Spleen (tissue), 11 donors: ENCODE results near the gene DNAJB8. TPM values are rescaled to one million over a fixed set of nuclear protein-coding genes. Genes with fewer than 3 reads are reported as not detected.

Experiments
- DNase-seq: peaks from one replicate; pipeline ENCODE4 v3.0.0-alpha.2; 2020
- H3K27ac ChIP-seq, 8 donors: fragments of 200-600 bp; sonication (generic) in 7 of 8; 1 replicate in 4 of 8; 2 replicates in 4 of 8; pipeline versions ENCODE4 v1.5.0 to v1.8.0; 2016 to 2021; ENCODE audit warnings: inconsistent platforms in 4 of 8, mild to moderate bottlenecking in 4 of 8, moderate library complexity in 1 of 8
- H3K27me3 ChIP-seq, 7 donors: fragments of 200-600 bp; sonication (generic) in 6 of 7; replicated peaks in 1 of 7; 1 replicate in 4 of 7; 2 replicates in 3 of 7; pipeline versions ENCODE4 v1.5.0 to v1.8.0; 2016 to 2021; ENCODE audit warnings: inconsistent platforms in 3 of 7, mild to moderate bottlenecking in 1 of 7
- H3K36me3 ChIP-seq, 6 donors: fragments of 200-600 bp; sonication (generic) in 5 of 6; 1 replicate in 4 of 6; 2 replicates in 2 of 6; pipeline versions ENCODE4 v1.5.0 to v1.8.0; 2016 to 2021; ENCODE audit warnings: inconsistent platforms in 2 of 6
- H3K4me1 ChIP-seq, 6 donors: fragments of 200-600 bp; sonication (generic) in 5 of 6; 1 replicate in 3 of 6; 2 replicates in 3 of 6; pipeline versions ENCODE4 v1.5.0 to v1.8.0; 2016 to 2021; ENCODE audit warnings: inconsistent platforms in 3 of 6
- H3K4me3 ChIP-seq, 8 donors: fragments of 200-600 bp; sonication (generic) in 7 of 8; 1 replicate in 4 of 8; 2 replicates in 4 of 8; pipeline versions ENCODE4 v1.5.0 to v1.8.0; 2016 to 2021; ENCODE audit warnings: inconsistent platforms in 4 of 8, mild to moderate bottlenecking in 4 of 8, moderate library complexity in 2 of 8
- H3K9me3 ChIP-seq, 8 donors: fragments of 200-600 bp; sonication (generic) in 7 of 8; 1 replicate in 4 of 8; 2 replicates in 4 of 8; pipeline versions ENCODE4 v1.5.0 to v1.8.0; 2016 to 2021; ENCODE audit warnings: inconsistent platforms in 4 of 8
- POLR2A ChIP-seq, 3 donors: fragments of 450-650 bp; IDR thresholded peaks; one replicate each; pipeline ENCODE4 v1.5.1; 2017; ENCODE audit warnings: antibody characterized with exemption in 3 of 3, mild to moderate bottlenecking in 1 of 3
- POLR2AphosphoS5 ChIP-seq, 3 donors: sonication (generic); formaldehyde crosslinking; IDR thresholded peaks; one replicate each; pipeline ENCODE4 v1.5.1; 2017; ENCODE audit warnings: antibody characterized with exemption in 3 of 3
- WGBS, 5 donors: extraction: QIAGEN DNeasy Blood & Tissue Kit in 3 of 5; methylation state at CpG; one replicate each; pipeline versions ENCODE4 v1.1.5 to v1.1.7; 2013 to 2018; 5-methylcytosine and 5-hydroxymethylcytosine counted together
- intact Hi-C: fragments of 100-400 bp; cut with DNase I; formaldehyde crosslinking; loops from one replicate; pipeline ENCODE4 v1.15.0; 2023; ENCODE audit warnings: low total_unique reads
- polyA plus RNA-seq, 3 donors: library from polyadenylated mRNA; stranded (reverse); fragments of 200-250 nt; gene quantifications; one replicate each; pipeline ENCODE4 v1.2.1, GENCODE V29; 2013
- total RNA-seq, 7 donors: library from RNA; depleted of rRNA in 3 of 7; stranded (reverse); fragments of >200 nt in 3 of 7; fragmentation: NEBNext Ultra II Directional in 4 of 7; extraction: Animal tissue kit (Norgen Biotek cat#: 25700) in 4 of 7; gene quantifications; one replicate each; pipeline versions ENCODE4 v1.1.0 to v1.2.1, GENCODE V29; 2016 to 2021
- TF ChIP-seq, protein P1 (sequence below), 11 experiments: fragments of 200-600 bp in 7 of 11; fragments of 450-650 bp in 4 of 11; sonication (generic) in 4 of 11; IDR thresholded peaks in 8 of 11; conservative IDR thresholded peaks in 3 of 11; 1 replicate in 7 of 11; 2 replicates in 4 of 11; pipeline versions ENCODE4 v1.4.0 to v1.8.0; 2016 to 2021; ENCODE audit warnings: antibody characterized with exemption in 11 of 11, inconsistent platforms in 4 of 11, mild to moderate bottlenecking in 1 of 11
- donor health status: healthy with polysubstance abuse.
- donor health status: DM: no; HTN: no; CAD: no; lungs with moderate emphysema.
- donor health status: DM: no; HTN: no; CAD: no.
- donor health status: Bipolar disorder and iron deficiency.
- donor health status: healthy.
- donor health status: DM: no; HTN: no; CAD: no.
- donor health status: DM: yes; HTN: yes; CAD: no.

The DNAJB8 gene
- total and polyA plus RNA-seq, 10 donors, result not detected

DNA sequence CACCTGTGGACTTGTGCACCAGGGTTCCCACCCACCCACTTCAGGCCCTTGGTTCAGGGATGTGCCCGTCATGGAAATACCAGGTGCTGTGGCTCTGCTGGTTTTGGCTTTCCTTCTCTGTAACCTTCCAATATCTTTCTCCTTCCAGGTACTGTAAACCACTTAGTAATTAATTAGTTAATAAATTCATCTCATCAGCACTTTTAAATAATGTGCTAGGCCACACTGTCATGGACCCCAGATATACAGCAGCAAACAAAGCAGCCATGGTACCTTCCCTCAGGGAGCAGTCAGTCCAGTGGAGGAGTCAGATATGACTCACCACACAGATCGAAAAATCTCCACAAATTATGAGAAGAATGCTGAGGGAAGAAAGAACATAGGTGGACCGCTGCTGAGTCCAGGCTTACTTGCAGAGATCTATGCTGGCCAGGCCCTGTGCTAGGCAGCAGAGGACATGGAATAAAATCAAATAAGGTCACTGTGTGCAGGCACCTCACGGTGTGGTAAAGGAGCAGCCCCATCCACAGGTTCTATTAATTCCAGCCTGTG is 33.1 kb upstream of the DNAJB8 start:
- WGBS, 5 donors, result 89 to 96% (median 95%) methylated on average over 4 of the region's 4 CpGs
- H3K9me3 ChIP-seq, result no peaks in the 10 kb centered on the region
- no peaks in the 10 kb centered on the region for H3K36me3 ChIP-seq
- no peak overlapping the region for H3K4me3 ChIP-seq
- no peak overlapping the region for H3K27ac ChIP-seq
- TF ChIP-seq POLR2AphosphoS5 (IDR thresholded peaks at IDR 0.05) (no peak), POLR2A (IDR thresholded peaks at IDR 0.05) (no peak)
- TF ChIP-seq, protein P1, sequence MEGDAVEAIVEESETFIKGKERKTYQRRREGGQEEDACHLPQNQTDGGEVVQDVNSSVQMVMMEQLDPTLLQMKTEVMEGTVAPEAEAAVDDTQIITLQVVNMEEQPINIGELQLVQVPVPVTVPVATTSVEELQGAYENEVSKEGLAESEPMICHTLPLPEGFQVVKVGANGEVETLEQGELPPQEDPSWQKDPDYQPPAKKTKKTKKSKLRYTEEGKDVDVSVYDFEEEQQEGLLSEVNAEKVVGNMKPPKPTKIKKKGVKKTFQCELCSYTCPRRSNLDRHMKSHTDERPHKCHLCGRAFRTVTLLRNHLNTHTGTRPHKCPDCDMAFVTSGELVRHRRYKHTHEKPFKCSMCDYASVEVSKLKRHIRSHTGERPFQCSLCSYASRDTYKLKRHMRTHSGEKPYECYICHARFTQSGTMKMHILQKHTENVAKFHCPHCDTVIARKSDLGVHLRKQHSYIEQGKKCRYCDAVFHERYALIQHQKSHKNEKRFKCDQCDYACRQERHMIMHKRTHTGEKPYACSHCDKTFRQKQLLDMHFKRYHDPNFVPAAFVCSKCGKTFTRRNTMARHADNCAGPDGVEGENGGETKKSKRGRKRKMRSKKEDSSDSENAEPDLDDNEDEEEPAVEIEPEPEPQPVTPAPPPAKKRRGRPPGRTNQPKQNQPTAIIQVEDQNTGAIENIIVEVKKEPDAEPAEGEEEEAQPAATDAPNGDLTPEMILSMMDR (IDR thresholded peaks at IDR 0.05 in 8 of 11, conservative IDR thresholded peaks at IDR 0.05 in 3 of 11), result no peak
- DNase-seq, result peak; percentile 10
- peaks cover 0 to 55% (median 22%) of the 10 kb centered on the region in 7 donors for H3K27me3 ChIP-seq
- intact Hi-C loops, result loop anchor here (5.0 kb wide), 1 partner anchor 72 kb away; no protein-coding TSS in a partner anchor
- H3K4me1 ChIP-seq, result peaks cover 6 to 33% (median 17%) of the 10 kb centered on the region in 6 donors

DNA sequence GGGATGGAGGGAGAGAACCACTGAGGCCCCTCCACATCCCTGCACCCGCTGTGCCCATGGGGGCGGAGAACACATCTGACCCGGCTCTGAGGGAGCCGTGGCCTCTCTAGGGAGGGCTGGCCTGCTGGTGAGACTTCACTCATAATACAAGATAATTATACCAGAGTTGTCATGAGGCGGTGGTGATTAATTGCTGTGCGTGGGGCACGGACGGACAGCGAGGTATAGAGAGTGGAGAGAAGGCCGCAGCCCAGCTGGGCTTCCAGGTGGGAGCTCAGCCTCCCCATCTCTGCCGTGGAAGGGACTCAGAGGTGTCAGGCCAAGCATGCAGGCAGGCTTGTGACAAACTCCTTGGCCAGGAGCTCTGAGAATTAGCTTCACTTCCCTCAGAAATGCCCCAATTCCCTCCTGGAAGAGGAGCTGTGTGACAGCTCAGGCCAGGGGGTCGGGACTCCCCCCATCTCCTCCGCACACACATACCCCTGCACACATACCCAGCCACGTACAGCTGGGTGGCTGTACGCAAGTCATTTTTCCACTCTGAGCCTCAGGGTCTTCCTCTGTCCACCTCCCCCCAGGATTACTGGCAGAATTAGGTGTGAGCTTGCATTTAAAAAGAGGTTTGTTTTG is 32.3 kb upstream of the DNAJB8 start:
- intact Hi-C loops, result loop anchor here (5.0 kb wide), 1 partner anchor 72 kb away; no protein-coding TSS in a partner anchor

DNA sequence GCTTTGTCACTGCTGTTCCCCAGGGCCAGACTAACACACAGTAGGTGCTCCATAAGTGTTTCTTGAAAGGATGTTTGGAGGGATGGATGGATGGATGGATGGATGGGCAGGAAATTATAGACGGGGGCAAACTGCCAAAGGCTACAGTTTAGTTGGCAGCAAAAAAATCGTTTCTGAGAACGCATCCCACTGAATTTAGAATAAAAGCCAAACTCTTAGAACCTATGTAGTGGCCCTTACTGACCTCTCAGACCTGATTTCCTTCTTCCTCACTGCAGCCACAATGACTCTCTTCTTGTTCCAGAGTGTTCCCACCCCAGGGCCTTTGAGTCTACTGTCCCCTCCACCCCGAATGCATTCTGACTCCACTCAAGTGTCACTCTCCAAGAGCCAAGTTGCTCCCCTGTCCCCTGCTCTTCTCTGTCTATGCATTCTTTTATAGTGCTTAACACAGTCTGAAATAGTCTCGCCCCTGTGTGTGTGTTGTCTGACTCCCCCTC is 31.5 kb upstream of the DNAJB8 start:
- Histone ChIP-seq H3K27ac (peak overlapping the region in 4 of 8 donors; percentile 15 to 54 (median 50)), H3K4me3 (peak overlapping the region in 7 of 8 donors; percentile 48 to 69 (median 58)), H3K27me3 (peaks cover 0 to 71% (median 31%) of the 10 kb centered on the region in 7 donors), H3K9me3 (no peaks in the 10 kb centered on the region), H3K36me3 (no peaks in the 10 kb centered on the region), H3K4me1 (peaks cover 6 to 45% (median 27%) of the 10 kb centered on the region in 6 donors)
- TF ChIP-seq POLR2AphosphoS5 (IDR thresholded peaks at IDR 0.05) (no peak), POLR2A (IDR thresholded peaks at IDR 0.05) (no peak)
- TF ChIP-seq, protein P1 (IDR thresholded peaks at IDR 0.05 in 8 of 11, conservative IDR thresholded peaks at IDR 0.05 in 3 of 11), result peak in 5 of 11 experiments; percentile 1 to 34 (median 13)
- intact Hi-C loops, result loop anchor here (5.0 kb wide), 1 partner anchor 71 kb away; no protein-coding TSS in a partner anchor
- WGBS, 5 donors, result 24 to 34% (median 28%) methylated on average over 5 of the region's 5 CpGs
- no peak for DNase-seq

More for the DNA sequence above, 32.3 kb upstream of the DNAJB8 start:
- TF ChIP-seq, protein P1 (IDR thresholded peaks at IDR 0.05 in 8 of 11, conservative IDR thresholded peaks at IDR 0.05 in 3 of 11), result no peak
- peak in 1 of 3 donors; percentile 15 for TF ChIP-seq POLR2AphosphoS5 (IDR thresholded peaks at IDR 0.05)
- Histone ChIP-seq H3K27me3 (peaks cover 0 to 63% (median 23%) of the 10 kb centered on the region in 7 donors), H3K36me3 (no peaks in the 10 kb centered on the region), H3K4me3 (no peak overlapping the region), H3K27ac (peak overlapping the region in 1 of 8 donors; percentile 11), H3K4me1 (peaks cover 6 to 37% (median 21%) of the 10 kb centered on the region in 6 donors), H3K9me3 (no peaks in the 10 kb centered on the region)
- WGBS, 5 donors, result 86 to 94% (median 91%) methylated on average over 15 of the region's 15 CpGs
- DNase-seq, result peak; percentile 19
